Fibroblast of skin of scalp (primary cell): Measurements from ENCODE around the gene HJURP.

Experiments
- DNase-seq: peaks from one replicate; pipeline ENCODE4 v3.0.0-alpha.2; 2013

Gene HJURP

GRCh38 chr2:233829193-233830110, 24.9 kb downstream of the HJURP start:
- DNase-seq = no peak

- DNase-seq = no peak
Measured at GRCh38 chr2:233828546-233829192, 25.7 kb downstream of the HJURP start.

- no peak for DNase-seq
Measured at GRCh38 chr2:233824373-233824772, 30.0 kb downstream of the HJURP start.

GRCh38 chr2:233823731-233824121, 30.6 kb downstream of the HJURP start:
- no peak for DNase-seq

- DNase-seq = no peak
Measured at GRCh38 chr2:233822781-233823730, 31.3 kb downstream of the HJURP start.

- DNase-seq = no peak
Measured at GRCh38 chr2:233822101-233822771, 32.1 kb downstream of the HJURP start.

- DNase-seq = no peak
Measured at GRCh38 chr2:233821709-233822100, 32.6 kb downstream of the HJURP start.

- DNase-seq = no peak
Measured at GRCh38 chr2:233821196-233821595, 33.1 kb downstream of the HJURP start.

- no peak for DNase-seq
Measured at GRCh38 chr2:233820774-233821105, 33.6 kb downstream of the HJURP start.

GRCh38 chr2:233819884-233820773, 34.2 kb downstream of the HJURP start:
- no peak for DNase-seq

- DNase-seq = no peak
Measured at GRCh38 chr2:233818639-233819621, 35.4 kb downstream of the HJURP start.

GRCh38 chr2:233817995-233818638, 36.2 kb downstream of the HJURP start:
- DNase-seq = no peak

- DNase-seq = no peak
Measured at GRCh38 chr2:233817361-233817911, 36.9 kb downstream of the HJURP start.

GRCh38 chr2:233816771-233817170, 37.6 kb downstream of the HJURP start:
- DNase-seq = no peak

GRCh38 chr2:233816334-233816733, 38.0 kb downstream of the HJURP start:
- DNase-seq = no peak

- no peak for DNase-seq
Measured at GRCh38 chr2:233815861-233816260, 38.5 kb downstream of the HJURP start.

GRCh38 chr2:233814056-233814835, 40.1 kb downstream of the HJURP start:
- no peak for DNase-seq
